ENCODE measurements around the gene ZNF444.

ZNF444 gene

DNA sequence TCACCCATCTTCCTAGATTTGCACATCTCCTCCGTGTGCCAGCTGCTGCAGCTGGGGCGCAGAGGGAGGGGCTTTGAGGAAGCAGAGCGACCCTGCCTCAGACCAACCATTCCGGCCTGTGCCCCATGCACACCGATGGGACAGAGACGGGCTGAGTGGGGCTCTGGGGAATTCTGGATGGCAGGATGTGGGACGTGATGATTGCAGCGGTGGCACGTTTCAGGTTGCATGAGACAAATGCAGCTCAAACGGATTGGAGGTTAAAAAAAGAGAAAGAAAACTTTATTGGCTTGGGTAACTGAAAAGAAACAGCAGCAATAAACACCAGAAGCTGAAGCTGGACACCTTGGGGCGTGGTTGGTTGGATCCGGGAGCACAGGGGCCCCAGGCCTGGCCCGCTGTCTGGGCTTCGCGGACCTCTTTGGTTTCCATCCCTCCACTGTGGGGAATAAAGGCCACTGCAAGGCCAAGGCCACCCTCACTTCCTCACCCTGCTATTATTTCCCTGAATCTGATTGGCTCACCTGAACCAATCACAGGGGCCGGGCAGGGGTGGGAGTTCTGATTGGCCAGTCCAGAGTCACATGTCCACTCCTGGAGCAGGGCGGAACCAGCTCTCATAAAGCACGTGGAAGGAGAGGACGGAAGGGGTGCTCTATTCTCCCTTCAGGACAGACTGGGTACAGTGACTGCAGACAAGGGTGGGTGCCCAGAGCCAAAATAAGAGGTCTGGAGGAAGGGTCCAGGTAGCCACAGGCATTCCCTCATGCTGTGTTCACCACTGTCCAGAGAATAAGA is 13.9 kb upstream of the ZNF444 start:
- H3K4me3 ChIP-seq (ENCODE audit: low read depth, low read length) = no peak overlapping the region
- no peaks in the 10 kb centered on the region for H3K4me1 ChIP-seq
- TF ChIP-seq, protein P1, sequence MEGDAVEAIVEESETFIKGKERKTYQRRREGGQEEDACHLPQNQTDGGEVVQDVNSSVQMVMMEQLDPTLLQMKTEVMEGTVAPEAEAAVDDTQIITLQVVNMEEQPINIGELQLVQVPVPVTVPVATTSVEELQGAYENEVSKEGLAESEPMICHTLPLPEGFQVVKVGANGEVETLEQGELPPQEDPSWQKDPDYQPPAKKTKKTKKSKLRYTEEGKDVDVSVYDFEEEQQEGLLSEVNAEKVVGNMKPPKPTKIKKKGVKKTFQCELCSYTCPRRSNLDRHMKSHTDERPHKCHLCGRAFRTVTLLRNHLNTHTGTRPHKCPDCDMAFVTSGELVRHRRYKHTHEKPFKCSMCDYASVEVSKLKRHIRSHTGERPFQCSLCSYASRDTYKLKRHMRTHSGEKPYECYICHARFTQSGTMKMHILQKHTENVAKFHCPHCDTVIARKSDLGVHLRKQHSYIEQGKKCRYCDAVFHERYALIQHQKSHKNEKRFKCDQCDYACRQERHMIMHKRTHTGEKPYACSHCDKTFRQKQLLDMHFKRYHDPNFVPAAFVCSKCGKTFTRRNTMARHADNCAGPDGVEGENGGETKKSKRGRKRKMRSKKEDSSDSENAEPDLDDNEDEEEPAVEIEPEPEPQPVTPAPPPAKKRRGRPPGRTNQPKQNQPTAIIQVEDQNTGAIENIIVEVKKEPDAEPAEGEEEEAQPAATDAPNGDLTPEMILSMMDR (IDR thresholded peaks at IDR 0.05) = no peak

GRCh38 chr19:56130006-56130405 is 11.1 kb upstream of the ZNF444 start:
- H3K4me2 ChIP-seq (ENCODE audit: low read length) = no peak overlapping the region
- no peaks in the 10 kb centered on the region for H3K9me3 ChIP-seq (ENCODE audit: control insufficient read depth, low read length)
- TF ChIP-seq, protein P1 (IDR thresholded peaks at IDR 0.05) = no peak
- no peaks in the 10 kb centered on the region for H3K4me1 ChIP-seq
- no peak overlapping the region for H3K27ac ChIP-seq
- H3K27me3 ChIP-seq (ENCODE audit: control insufficient read depth, insufficient read depth, low read length) = no peaks in the 10 kb centered on the region
- no peak overlapping the region for H3K4me3 ChIP-seq (ENCODE audit: low read depth, low read length)
- no peak overlapping the region for H2AFZ ChIP-seq
- H3K9ac ChIP-seq = no peak overlapping the region
- H3K79me2 ChIP-seq = no peaks in the 10 kb centered on the region
- no peaks in the 10 kb centered on the region for H3K36me3 ChIP-seq (ENCODE audit: control insufficient read depth, insufficient read depth, low read length)

More for the DNA sequence above, 13.9 kb upstream of the ZNF444 start:
- Histone ChIP-seq H2AFZ (no peak overlapping the region), H3K27ac (no peak overlapping the region), H3K4me2 (ENCODE audit: low read length) (no peak overlapping the region), H3K79me2 (no peaks in the 10 kb centered on the region), H3K9me3 (ENCODE audit: control insufficient read depth, low read length) (no peaks in the 10 kb centered on the region), H3K27me3 (ENCODE audit: control insufficient read depth, insufficient read depth, low read length) (no peaks in the 10 kb centered on the region), H3K36me3 (ENCODE audit: control insufficient read depth, insufficient read depth, low read length) (no peaks in the 10 kb centered on the region), H3K9ac (no peak overlapping the region)

DNA sequence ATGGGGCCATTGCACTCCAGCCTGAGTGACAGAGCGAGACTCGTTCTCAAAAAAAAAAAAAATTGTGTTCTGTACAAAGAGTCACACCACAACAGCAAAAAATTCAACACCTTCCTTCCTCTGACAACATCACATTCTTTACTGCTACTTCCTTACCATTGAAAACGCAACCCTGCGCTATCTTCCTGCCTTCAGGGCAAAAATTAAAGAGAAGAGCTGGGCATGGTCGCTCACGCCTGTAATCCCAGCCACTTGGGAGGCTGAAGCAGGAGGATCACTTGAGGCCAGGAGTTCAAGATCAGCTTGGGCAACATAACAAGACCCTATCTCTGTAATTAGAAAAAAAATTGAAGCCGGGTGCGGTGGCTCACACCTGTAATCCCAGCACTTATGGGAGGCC is 9.4 kb upstream of the ZNF444 start:
- Histone ChIP-seq H3K27ac (no peak overlapping the region), H2AFZ (no peak overlapping the region), H3K4me3 (ENCODE audit: low read depth, low read length) (no peak overlapping the region), H3K4me2 (ENCODE audit: low read length) (no peak overlapping the region), H3K9me3 (ENCODE audit: control insufficient read depth, low read length) (no peaks in the 10 kb centered on the region), H3K79me2 (no peaks in the 10 kb centered on the region), H3K36me3 (ENCODE audit: control insufficient read depth, insufficient read depth, low read length) (no peaks in the 10 kb centered on the region), H3K9ac (no peak overlapping the region), H3K4me1 (no peaks in the 10 kb centered on the region), H3K27me3 (ENCODE audit: control insufficient read depth, insufficient read depth, low read length) (no peaks in the 10 kb centered on the region)
- TF ChIP-seq, protein P1 (IDR thresholded peaks at IDR 0.05) = no peak

GRCh38 chr19:56132316-56132822 is 8.7 kb upstream of the ZNF444 start:
- H3K4me3 ChIP-seq (ENCODE audit: low read depth, low read length) = no peak overlapping the region
- H3K4me2 ChIP-seq (ENCODE audit: low read length) = no peak overlapping the region
- H3K27me3 ChIP-seq (ENCODE audit: control insufficient read depth, insufficient read depth, low read length) = no peaks in the 10 kb centered on the region
- no peaks in the 10 kb centered on the region for H3K79me2 ChIP-seq
- H3K9ac ChIP-seq = no peak overlapping the region
- H2AFZ ChIP-seq = no peak overlapping the region
- TF ChIP-seq, protein P1 (IDR thresholded peaks at IDR 0.05) = no peak
- no peaks in the 10 kb centered on the region for H3K9me3 ChIP-seq (ENCODE audit: control insufficient read depth, low read length)
- H3K36me3 ChIP-seq (ENCODE audit: control insufficient read depth, insufficient read depth, low read length) = no peaks in the 10 kb centered on the region
- H3K27ac ChIP-seq = no peak overlapping the region
- no peaks in the 10 kb centered on the region for H3K4me1 ChIP-seq
